Measurements from ENCODE around the gene SP4. TPM values are rescaled to one million over a fixed set of nuclear protein-coding genes. Genes with fewer than 3 reads are reported as not detected.

SP4 gene
- total RNA-seq, 1 experiment from 2014 or later = 6.1 TPM

DNA sequence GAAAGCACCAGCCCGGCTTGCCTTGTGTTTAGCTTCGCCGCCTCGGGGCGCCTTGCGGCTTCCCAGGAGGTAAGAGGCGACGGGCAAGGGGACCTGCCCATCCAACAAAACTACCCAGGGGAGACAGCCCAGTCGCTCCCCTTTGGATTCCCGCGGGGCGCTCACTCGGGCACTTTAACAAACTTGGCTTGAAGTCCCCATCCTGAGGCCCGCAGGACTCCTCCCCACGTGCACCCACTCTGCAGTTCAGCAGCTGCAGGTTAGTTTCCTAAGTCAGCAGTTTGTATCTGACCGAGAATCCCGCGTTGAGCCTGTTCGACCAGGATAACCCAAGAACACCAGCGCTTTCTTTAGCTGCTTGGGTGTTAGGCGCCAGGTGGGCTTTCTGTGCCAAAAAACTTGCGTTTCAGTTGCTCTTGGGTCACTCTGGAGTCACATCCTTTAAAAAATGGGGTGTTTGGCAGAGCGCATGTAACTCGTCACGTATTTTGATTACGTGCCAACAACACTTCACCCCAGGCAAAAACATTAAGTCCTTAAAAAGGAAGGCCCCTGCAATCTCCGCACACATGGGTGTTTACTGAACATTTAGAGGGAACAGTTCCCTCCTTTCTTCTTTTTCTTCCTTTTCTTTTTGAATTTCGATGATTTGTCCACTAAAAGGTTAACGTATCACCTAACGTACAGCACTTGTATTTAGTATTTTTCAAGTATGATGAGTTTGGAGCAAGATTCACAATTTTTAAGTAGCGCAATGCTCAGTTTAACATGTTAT is 115.8 kb downstream of the SP4 start:
- Histone ChIP-seq H3K79me2 (ENCODE audit: low read depth) (no peaks in the 10 kb centered on the region), H3K9me2 (ENCODE audit: insufficient read depth) (no peaks in the 10 kb centered on the region), H3K27ac (no peak overlapping the region), H2AFZ (no peak overlapping the region), H3K4me3 (no peak overlapping the region), H3K36me3 (ENCODE audit: low read depth) (no peaks in the 10 kb centered on the region), H4K20me1 (ENCODE audit: insufficient read depth) (no peaks in the 10 kb centered on the region), H3F3A (ENCODE audit: insufficient read depth, low read depth) (no peaks in the 10 kb centered on the region), H3K4me1 (replicated peaks; ENCODE audit: insufficient read depth) (no peaks in the 10 kb centered on the region), H3K27me3 (ENCODE audit: insufficient read depth, low read depth) (no peaks in the 10 kb centered on the region), H3K9me3 (ENCODE audit: insufficient read depth, low read depth) (no peaks in the 10 kb centered on the region), H3K4me2 (no peak overlapping the region)
- intact Hi-C loops (cut with micrococcal nuclease; ENCODE audit: unreplicated experiment) = no loop called here
- ChIA-PET CTCF (no interaction called here), POLR2A (ENCODE audit: unreplicated experiment) (no interaction called here)
- DNase-seq = no peak
- BruUV-seq (replicated peaks) = no TSS peak
- no peak for TF ChIP-seq EZH2 (IDR thresholded peaks at IDR 0.05; ENCODE audit: low read depth)
- TF ChIP-seq, protein P1, sequence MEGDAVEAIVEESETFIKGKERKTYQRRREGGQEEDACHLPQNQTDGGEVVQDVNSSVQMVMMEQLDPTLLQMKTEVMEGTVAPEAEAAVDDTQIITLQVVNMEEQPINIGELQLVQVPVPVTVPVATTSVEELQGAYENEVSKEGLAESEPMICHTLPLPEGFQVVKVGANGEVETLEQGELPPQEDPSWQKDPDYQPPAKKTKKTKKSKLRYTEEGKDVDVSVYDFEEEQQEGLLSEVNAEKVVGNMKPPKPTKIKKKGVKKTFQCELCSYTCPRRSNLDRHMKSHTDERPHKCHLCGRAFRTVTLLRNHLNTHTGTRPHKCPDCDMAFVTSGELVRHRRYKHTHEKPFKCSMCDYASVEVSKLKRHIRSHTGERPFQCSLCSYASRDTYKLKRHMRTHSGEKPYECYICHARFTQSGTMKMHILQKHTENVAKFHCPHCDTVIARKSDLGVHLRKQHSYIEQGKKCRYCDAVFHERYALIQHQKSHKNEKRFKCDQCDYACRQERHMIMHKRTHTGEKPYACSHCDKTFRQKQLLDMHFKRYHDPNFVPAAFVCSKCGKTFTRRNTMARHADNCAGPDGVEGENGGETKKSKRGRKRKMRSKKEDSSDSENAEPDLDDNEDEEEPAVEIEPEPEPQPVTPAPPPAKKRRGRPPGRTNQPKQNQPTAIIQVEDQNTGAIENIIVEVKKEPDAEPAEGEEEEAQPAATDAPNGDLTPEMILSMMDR (conservative IDR thresholded peaks at IDR 0.05) = no peak

DNA sequence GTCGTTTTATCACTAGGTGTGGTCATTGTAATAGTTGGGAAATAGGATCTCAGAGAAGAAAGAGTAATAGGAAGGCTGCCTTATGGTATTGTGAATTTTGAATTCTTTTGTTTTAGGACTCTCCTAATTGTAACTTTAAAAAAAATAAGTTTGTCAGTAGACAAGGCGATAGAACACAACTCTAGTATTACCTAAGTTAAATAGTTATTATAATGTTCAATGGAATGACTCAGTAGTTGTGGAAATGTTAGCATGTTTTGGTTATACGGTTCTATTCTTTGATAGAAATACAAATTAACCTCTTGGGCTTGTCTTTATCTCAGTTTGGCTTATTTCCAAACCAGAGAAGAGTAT is 116.4 kb downstream of the SP4 start:
- H3K4me2 ChIP-seq = no peak overlapping the region
- H3K4me3 ChIP-seq = no peak overlapping the region

DNA sequence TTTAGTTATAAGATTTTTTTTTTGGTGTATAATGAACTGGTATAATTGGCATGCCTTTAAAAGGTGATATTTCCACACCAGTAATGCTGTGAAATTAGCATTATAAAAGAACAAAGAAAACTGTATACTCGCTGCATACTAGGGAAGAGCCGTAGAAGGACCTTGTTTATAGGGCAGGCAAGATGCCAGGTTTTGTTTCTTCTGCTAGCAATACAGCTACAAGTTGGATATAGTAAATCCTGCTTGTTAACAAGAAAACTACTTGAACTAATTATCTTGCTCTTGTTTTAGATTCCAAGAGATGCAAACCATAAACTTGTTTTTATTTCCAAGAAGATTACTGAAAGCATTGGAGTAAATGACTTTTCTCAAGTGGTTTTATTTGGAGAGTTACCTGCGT is 116.8 kb downstream of the SP4 start:
- DNase-seq = peak in 1 of 2 experiments; percentile 25
- H3K9me2 ChIP-seq (ENCODE audit: insufficient read depth) = no peaks in the 10 kb centered on the region
- intact Hi-C loops (cut with micrococcal nuclease; ENCODE audit: unreplicated experiment) = no loop called here
- no peak overlapping the region for H3K4me3 ChIP-seq
- H3K27me3 ChIP-seq (ENCODE audit: insufficient read depth, low read depth) = no peaks in the 10 kb centered on the region
- BruUV-seq (replicated peaks) = no TSS peak
- H3K79me2 ChIP-seq (ENCODE audit: low read depth) = no peaks in the 10 kb centered on the region
- H4K20me1 ChIP-seq (ENCODE audit: insufficient read depth) = no peaks in the 10 kb centered on the region
- no peaks in the 10 kb centered on the region for H3K36me3 ChIP-seq (ENCODE audit: low read depth)
- TF ChIP-seq, protein P1 (conservative IDR thresholded peaks at IDR 0.05) = no peak
- no peak for TF ChIP-seq EZH2 (IDR thresholded peaks at IDR 0.05; ENCODE audit: low read depth)
- no peaks in the 10 kb centered on the region for H3K4me1 ChIP-seq (replicated peaks; ENCODE audit: insufficient read depth)
- no peak overlapping the region for H3K4me2 ChIP-seq
- H3K27ac ChIP-seq = no peak overlapping the region
- CTCF ChIA-PET = no interaction called here
- H3K9me3 ChIP-seq (ENCODE audit: insufficient read depth, low read depth) = no peaks in the 10 kb centered on the region
- H3F3A ChIP-seq (ENCODE audit: insufficient read depth, low read depth) = no peaks in the 10 kb centered on the region
- no peak overlapping the region for H2AFZ ChIP-seq
- POLR2A ChIA-PET (ENCODE audit: unreplicated experiment) = no interaction called here

More for the DNA sequence above, 116.4 kb downstream of the SP4 start:
- no peaks in the 10 kb centered on the region for H4K20me1 ChIP-seq (ENCODE audit: insufficient read depth)
- H3F3A ChIP-seq (ENCODE audit: insufficient read depth, low read depth) = no peaks in the 10 kb centered on the region
- ChIA-PET POLR2A (ENCODE audit: unreplicated experiment) (no interaction called here), CTCF (no interaction called here)
- H3K36me3 ChIP-seq (ENCODE audit: low read depth) = no peaks in the 10 kb centered on the region
- no peaks in the 10 kb centered on the region for H3K9me3 ChIP-seq (ENCODE audit: insufficient read depth, low read depth)
- intact Hi-C loops (cut with micrococcal nuclease; ENCODE audit: unreplicated experiment) = no loop called here
- H3K27ac ChIP-seq = no peak overlapping the region
- no peaks in the 10 kb centered on the region for H3K9me2 ChIP-seq (ENCODE audit: insufficient read depth)
- BruUV-seq (replicated peaks) = no TSS peak
- DNase-seq = peak in 1 of 2 experiments; percentile 17
- H3K27me3 ChIP-seq (ENCODE audit: insufficient read depth, low read depth) = no peaks in the 10 kb centered on the region
- TF ChIP-seq, protein P1 (conservative IDR thresholded peaks at IDR 0.05) = no peak
- no peak for TF ChIP-seq EZH2 (IDR thresholded peaks at IDR 0.05; ENCODE audit: low read depth)
- no peaks in the 10 kb centered on the region for H3K4me1 ChIP-seq (replicated peaks; ENCODE audit: insufficient read depth)
- no peaks in the 10 kb centered on the region for H3K79me2 ChIP-seq (ENCODE audit: low read depth)
- H2AFZ ChIP-seq = no peak overlapping the region

Measured in PC-9 (cell line).